DND-41 (cell line): ENCODE results near the gene LBHD1.

Source experiments
- EZH2 ChIP-seq: IDR thresholded peaks from 3 replicates; pipeline ENCODE4 v1.6.1; 2012; ENCODE audit warnings: borderline replicate concordance, low read depth, mild to moderate bottlenecking, moderate library complexity, low read length, inconsistent platforms; ENCODE audit not compliant: severe bottlenecking
- TF ChIP-seq, protein P1 (sequence below): IDR thresholded peaks from 2 replicates; pipeline ENCODE4 v1.5.1; 2012; ENCODE audit warnings: borderline replicate concordance, low read length, moderate library complexity, mild to moderate bottlenecking; ENCODE audit not compliant: poor library complexity, severe bottlenecking; ENCODE audit errors: extremely low read depth

DNA sequence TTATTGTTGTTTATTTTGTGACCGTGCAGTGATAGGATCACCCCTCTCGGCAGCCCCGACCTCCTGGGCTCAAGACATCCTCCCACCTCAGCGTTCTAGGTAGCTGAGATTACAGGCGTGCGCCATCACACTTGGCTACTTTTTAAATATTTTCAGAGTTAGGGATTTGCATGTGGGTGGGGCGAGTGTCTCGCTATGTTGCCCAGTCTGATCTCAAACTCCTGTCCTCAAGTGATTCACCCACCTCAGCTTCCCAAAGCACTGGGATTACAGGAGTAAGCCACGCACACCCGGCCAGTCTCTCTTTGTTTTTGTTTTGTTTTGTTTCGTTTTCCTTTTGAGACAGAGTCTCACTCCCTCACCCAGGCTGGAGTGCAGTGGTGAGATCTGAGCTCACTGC, 17.8 kb downstream of the LBHD1 start:
- TF ChIP-seq, protein P1, sequence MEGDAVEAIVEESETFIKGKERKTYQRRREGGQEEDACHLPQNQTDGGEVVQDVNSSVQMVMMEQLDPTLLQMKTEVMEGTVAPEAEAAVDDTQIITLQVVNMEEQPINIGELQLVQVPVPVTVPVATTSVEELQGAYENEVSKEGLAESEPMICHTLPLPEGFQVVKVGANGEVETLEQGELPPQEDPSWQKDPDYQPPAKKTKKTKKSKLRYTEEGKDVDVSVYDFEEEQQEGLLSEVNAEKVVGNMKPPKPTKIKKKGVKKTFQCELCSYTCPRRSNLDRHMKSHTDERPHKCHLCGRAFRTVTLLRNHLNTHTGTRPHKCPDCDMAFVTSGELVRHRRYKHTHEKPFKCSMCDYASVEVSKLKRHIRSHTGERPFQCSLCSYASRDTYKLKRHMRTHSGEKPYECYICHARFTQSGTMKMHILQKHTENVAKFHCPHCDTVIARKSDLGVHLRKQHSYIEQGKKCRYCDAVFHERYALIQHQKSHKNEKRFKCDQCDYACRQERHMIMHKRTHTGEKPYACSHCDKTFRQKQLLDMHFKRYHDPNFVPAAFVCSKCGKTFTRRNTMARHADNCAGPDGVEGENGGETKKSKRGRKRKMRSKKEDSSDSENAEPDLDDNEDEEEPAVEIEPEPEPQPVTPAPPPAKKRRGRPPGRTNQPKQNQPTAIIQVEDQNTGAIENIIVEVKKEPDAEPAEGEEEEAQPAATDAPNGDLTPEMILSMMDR: no peak
- no peak for TF ChIP-seq EZH2
